LNCAP (cell line): ENCODE data around the gene PPP2R5C.

Source experiments
- TF ChIP-seq, protein P1 (sequence below): fragments of 450-650 bp; IDR thresholded peaks from 2 replicates; pipeline ENCODE4 v1.5.1; 2017; ENCODE audit warnings: mild to moderate bottlenecking

PPP2R5C gene

DNA sequence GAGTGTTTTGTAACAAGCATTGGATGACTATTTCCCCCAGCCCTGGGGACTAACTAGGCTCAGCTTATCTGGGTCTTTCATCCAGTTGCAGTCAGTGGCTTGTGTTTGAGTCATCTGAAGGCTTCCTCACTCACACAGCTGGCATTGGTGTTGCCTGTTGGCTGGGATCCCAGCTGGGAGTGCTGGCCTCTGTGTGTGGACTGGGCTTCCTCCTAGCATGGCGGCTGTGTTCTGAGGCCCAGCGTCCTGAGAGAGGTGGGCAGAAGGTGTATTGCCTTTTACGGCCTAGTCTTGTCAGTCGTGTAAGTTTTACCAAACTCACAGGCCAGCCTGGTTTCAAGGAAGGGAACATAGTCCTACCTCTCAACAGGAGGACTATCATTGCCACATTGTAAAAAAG, 28.3 kb upstream of the PPP2R5C start:
- TF ChIP-seq, protein P1, sequence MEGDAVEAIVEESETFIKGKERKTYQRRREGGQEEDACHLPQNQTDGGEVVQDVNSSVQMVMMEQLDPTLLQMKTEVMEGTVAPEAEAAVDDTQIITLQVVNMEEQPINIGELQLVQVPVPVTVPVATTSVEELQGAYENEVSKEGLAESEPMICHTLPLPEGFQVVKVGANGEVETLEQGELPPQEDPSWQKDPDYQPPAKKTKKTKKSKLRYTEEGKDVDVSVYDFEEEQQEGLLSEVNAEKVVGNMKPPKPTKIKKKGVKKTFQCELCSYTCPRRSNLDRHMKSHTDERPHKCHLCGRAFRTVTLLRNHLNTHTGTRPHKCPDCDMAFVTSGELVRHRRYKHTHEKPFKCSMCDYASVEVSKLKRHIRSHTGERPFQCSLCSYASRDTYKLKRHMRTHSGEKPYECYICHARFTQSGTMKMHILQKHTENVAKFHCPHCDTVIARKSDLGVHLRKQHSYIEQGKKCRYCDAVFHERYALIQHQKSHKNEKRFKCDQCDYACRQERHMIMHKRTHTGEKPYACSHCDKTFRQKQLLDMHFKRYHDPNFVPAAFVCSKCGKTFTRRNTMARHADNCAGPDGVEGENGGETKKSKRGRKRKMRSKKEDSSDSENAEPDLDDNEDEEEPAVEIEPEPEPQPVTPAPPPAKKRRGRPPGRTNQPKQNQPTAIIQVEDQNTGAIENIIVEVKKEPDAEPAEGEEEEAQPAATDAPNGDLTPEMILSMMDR = no peak

DNA sequence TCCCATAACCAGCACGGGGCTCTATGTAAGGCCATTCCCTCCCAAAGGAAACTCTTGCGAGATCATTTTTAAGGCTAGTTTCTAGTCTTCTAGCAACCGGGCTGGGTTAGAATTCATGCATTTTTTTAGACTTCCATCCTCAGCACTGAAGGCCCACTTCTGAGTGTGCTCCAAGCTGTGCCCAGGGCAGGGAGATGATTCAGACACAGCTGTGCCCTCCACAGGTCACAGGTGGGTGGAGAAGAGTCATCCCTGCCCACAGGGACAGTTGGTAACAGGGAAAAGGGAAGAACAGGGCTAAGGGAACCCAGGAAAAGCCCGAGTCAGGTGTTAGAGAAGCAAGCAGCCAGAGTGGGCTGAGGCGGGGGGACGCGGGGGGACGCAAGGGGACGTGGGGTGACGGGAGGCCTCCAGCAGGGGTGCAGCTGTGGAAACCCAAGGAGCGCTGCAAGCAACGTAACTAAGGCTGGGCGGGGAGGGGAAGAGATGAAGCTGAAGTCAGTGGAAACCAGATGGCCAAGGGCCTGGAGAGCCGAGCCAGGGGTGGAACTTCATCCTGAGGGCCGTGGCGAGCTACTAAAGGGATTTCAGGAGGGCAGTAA, 27.2 kb upstream of the PPP2R5C start:
- TF ChIP-seq, protein P1 = no peak

DNA sequence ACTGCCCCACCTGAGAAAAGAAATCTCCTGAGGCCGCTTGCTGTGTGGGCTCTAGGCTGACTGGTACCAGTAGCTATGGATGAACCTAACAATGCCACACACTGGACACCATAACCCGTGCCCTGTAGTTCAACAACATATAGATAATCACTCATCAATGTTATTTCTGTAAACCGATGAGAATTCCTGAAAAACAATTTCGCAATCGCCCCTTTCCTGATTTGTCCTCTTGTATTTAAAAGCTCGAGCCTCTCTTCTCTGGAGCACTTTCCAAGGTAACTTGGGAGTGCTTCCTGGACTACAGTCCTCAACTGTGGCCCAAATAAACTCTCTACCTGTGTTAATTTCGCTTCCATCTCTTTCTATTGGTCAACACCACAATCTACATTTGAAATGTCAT, 26.1 kb upstream of the PPP2R5C start:
- TF ChIP-seq, protein P1 = no peak

DNA sequence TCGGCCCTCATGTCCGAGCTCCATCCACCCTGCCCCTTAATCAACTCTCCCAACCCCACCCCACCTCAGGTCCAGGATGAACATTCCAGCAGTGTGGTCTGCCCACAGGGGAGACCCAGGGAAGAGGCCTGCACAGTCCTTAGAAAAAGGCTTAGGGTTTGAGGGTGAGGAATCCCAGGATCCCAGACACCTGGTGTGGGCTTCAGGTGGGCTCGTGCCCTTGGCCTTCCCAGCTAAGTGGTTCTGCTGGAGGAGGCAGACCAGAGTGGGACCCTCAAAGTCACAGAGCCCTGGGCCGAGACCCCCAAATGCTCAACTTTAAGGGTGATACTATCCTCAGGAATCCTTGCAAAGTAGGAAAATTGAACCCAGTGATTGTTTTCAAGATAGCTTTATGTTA, 25.4 kb upstream of the PPP2R5C start:
- TF ChIP-seq, protein P1 = no peak

DNA sequence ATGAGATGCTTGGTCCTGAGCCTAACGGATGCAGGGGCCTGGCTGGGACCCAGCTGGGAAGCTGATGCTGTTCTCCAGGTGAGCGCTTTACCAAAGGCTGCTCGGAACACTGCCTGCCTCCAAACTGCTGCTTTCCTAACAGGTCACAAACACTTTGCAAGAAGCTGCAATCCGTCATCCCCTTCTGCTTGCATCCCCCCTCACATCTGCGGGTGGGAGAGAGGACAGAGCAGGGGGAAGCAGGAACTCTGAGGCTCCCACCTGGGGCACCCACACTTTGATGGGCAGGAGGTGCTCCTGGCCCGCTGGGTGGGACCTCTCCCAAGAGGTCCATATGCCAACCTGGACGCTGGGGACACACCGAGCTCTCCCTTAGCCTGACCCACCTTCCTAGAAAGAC, 24.9 kb upstream of the PPP2R5C start:
- TF ChIP-seq, protein P1 = no peak

DNA sequence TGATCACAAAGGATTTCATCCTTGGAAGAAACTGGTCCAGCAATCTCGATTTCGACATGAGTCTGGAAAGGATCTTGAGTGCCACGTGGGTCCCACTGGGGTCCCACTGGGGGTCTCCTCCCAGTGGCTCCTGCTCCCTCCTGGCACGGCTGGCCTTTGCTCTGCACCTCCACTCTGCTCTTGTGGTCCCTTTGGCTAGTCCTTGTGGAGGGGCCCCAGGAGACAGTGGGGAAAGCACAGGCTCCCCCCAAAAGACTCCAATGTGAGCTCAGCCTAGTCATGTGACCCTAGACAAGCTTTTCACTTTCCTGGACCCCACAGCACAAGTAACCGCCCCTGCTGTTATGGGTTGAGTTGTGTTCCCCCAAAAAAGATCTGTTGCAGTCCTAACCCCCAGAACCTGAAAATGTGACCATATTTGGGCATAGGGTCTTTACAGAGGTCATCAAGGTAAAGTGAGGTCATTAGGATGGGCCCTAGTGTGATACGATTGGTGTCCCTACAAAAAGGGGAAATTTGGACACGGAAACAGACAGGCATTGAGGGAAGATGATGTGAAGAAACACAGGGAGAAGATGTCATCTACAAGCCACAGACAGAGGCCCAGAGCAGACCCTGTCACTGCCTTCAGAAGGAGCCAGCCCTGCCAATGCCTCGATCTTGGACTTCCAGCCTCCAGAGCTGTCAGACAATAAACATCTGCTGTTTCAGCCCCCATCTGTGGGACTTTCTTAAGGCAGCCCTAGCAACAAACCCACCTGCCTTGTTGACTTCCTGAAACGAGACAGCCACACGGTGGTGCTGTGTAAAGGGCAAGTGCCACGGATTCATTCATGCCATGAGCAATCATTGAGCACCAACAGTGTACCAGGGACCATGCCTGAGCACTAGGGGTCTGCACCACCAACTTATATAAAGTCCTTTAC, 23.8 kb upstream of the PPP2R5C start:
- TF ChIP-seq, protein P1 = peak; percentile 34; the same call in 1 of the 2 replicates

DNA sequence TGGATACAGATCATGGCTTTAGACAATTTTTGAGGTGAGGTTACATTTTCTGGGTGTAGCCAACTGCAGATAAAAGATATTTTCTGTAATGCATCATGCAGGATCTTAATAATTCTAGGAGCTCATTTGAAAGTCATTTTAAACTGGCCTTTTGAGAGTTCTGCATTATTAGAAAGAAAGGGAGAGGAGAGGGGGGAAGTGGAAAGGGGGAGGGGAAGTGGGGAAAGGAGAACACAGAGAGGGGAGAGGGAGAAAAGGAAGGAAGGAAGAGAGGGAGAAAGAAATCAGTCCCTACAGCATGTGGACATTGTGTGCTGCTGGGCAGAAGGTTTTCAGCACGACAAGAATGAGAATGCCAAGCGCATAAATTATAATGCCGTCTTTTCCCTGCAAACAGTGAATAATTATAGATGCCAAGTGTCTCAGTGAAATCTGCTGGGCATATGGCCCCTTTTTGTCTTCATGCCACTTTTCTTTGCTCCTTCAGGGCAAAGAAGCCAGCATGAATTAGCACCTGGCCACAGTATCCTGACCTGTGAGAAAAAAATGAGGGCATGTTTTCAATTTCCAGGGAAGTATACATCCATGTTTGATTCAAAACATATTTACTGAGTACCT, 22.7 kb upstream of the PPP2R5C start:
- TF ChIP-seq, protein P1 = no peak
